LNCAP (cell line): ENCODE data around the gene CHRNA4.

Experiments used
- CTCF ChIP-seq: fragments of 450-650 bp; IDR thresholded peaks from 2 replicates; pipeline ENCODE4 v1.5.1; 2017; ENCODE audit warnings: mild to moderate bottlenecking

Gene CHRNA4

DNA sequence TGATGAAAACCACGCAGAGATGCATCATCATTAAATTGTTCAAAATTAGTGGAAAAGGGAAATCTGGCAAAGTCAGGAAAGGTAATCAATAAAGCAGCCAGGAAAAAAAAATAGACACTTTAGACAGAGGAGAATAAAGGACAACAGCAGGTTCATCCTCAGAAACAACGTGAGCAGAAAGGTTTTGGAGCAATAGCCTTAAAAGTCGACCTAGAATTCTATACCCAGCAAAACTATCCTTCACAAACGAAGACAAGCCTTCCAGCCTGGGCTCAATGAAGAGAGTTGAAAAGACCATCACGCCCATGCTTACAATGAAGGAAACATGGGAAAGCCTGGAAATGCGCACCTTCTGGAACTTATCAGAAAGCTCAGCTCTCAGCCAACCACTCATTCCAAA is 24.7 kb upstream of the CHRNA4 start:
- TF ChIP-seq CTCF: no peak

GRCh38 chr20:63384336-63384735 is 23.2 kb upstream of the CHRNA4 start:
- no peak for TF ChIP-seq CTCF

- TF ChIP-seq CTCF: no peak
These were observed 22.4 kb upstream of the CHRNA4 start for GRCh38 chr20:63383556-63383955.

- no peak for TF ChIP-seq CTCF
These were observed 21.6 kb upstream of the CHRNA4 start for GRCh38 chr20:63382551-63383300.

DNA sequence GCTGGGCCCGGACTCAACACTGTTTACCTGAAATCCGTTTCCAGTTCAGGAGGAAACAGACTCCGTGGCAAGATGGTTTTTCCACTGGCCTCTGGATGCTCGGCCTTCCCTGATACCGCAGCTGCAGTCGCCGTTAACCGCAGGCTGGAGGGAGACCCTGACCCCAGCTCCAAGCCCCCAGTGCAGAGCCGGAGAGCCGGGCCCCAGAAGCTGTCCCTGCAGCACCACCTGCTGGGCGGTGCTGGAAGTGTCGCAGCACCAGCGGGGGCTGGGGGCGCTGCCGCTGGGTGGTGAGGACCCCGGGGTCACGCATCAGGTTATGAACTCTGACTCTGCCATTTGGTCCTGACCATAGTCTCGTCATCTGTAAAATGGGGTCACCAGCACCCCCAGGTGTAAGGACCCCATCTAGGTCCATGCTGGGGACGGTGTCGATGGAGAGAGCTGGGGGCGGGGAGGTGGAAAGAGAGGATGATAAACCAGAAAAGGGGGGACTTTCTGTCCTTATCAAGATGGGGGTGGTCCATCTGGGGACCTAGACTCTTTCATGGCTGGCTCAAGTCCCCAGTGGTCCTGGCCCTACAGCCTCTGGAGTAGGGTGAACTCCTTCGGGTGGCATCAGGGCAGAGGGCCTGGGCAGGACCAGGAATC is 20.8 kb upstream of the CHRNA4 start:
- peak; percentile 100 for TF ChIP-seq CTCF

DNA sequence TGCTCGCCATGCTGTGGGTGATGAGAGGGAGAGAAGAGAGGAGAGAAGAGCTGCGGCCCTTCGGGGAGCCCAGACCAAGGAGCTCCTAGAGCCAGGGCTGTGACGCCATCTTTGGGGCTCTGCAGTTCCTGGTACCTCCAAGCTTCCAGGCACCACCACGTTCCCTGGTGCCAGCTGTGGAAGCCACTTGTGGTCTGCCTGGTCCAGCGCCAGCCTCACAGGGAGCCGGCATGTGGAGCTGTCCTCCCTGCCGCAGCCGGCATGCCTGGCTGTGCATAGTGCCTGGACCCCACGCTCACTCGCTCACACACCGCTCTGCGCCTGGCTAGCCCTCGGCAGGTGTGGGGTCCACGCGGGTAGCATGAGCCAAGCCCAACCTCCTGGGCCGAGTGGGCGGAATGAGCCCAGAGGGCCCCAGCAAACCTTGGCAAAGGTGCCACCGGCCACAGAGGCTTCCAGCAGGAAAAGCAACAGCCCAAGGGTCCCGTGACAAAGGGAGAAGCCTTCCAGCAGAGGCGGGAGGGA is 19.3 kb upstream of the CHRNA4 start:
- no peak for TF ChIP-seq CTCF

- TF ChIP-seq CTCF: no peak
These were observed 18.1 kb upstream of the CHRNA4 start for GRCh38 chr20:63379296-63379695.
